ENCODE measurements around the gene LYPD5.

- TF ChIP-seq POLR2AphosphoS5 (IDR thresholded peaks at IDR 0.05; ENCODE audit: borderline replicate concordance, low read depth, low read length) (no peak), EZH2 (IDR thresholded peaks at IDR 0.05) (no peak), FOXP2 (optimal IDR thresholded peaks at IDR 0.05; ENCODE audit: control extremely low read depth, extremely low read length, insufficient read depth) (no peak)
Measured at GRCh38 chr19:43766755-43767043, 35.5 kb downstream of the LYPD5 start.

Data from SK-N-MC (cell line).